DMS114 treated with DMSO at 0.1 percent for 48 hours (cell line): ENCODE data around the gene ISY1.
"Not testable (repeated sequence)": the region's sequence is repeated elsewhere in the genome, so short reads cannot be mapped to it uniquely, and the experiment has no call there.

Experiments used
- DNase-seq: peaks from one replicate; lab custom pipeline; 2025; ENCODE audit not compliant: unreplicated experiment; lab: John Stamatoyannopoulos, UW

The ISY1 gene

DNA sequence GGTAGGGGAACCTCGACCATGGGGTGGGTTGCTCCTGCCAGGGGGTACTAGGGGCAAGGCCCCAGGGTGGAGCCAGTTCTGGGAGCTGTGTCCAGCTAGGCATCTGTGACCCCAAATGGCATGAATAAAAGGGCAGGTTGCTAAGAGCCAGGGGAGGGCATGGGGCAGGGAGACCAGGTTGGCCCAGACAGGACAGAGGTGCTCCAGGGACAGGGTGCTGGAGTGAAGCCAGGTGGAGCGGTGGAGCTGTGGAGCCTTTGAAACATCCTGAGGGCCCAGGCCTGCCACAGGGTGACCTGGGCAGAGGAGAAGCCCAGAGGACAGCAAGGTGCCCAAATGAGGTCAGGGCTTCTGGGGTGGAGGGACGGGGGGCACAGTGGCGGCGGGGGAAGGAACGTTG is 72.6 kb downstream of the ISY1 start:
- DNase-seq, result not testable (repeated sequence)

DNA sequence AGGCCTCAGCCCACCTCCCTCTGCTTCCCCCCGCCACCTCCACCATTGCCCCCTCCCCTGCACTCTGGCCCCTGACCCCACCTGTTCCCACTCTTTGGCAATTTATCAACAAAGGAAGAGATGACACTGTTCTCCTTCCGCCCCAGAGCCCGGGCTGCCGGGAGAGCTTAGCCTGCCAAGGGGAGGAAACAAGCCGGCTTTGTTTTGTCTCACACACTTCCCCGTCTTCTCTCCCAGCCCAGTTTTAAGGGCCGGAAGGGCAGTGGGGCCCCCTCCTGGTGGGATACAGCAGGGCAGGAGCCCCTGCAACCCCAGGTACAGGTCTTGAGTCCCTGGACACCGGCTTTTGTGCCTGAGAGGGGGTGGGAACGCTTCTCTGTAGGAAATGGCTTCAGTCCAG is 73.0 kb downstream of the ISY1 start:
- not testable (repeated sequence) for DNase-seq

DNA sequence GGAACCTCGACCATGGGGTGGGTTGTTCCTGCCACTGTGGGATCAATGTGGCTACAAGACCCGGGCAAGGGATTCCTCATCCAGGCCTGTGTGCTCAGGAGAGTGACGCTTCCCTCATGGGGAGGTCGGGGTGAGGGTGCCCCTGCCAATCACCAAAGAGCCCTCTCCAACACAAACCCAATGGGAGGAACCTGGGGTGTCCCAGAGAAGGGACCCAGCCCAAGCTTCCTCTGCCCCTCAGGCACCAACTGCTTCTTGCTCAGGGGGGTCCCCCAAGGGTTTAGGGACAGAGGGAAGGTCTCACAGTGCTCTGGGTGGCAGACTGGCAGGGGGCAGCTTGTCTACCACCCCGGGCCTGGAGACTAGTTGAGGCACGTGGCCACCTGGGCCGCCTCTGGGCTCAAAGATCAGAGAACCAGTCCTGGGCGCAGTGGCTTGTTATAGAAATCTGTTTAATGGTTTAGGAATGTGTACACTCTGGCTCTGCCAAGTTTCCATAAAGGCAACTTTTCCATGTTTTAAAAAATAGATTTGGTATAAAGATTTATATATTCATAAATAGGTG is 73.6 kb downstream of the ISY1 start:
- DNase-seq, result no peak

DNA sequence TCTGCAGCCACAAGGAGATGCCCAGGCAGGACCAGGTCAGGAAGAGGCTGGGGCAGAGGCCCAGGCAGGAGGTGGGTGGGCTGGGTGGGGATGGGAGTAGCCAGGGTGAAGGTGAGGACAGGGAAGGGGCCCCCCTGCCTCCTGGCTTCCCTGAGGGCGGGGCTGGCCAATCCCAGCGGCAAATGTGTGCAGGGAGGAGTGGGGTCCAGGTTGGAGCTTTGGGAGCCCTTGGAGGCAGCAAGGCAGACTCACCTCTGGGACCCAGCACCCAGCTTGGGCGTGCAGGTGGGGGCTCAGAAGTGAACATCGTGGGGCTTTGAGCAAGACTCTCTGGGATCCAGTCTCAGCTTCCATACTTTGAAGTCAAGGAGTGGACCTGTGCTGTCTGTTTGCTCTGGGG is 75.0 kb downstream of the ISY1 start:
- DNase-seq, result no peak

DNA sequence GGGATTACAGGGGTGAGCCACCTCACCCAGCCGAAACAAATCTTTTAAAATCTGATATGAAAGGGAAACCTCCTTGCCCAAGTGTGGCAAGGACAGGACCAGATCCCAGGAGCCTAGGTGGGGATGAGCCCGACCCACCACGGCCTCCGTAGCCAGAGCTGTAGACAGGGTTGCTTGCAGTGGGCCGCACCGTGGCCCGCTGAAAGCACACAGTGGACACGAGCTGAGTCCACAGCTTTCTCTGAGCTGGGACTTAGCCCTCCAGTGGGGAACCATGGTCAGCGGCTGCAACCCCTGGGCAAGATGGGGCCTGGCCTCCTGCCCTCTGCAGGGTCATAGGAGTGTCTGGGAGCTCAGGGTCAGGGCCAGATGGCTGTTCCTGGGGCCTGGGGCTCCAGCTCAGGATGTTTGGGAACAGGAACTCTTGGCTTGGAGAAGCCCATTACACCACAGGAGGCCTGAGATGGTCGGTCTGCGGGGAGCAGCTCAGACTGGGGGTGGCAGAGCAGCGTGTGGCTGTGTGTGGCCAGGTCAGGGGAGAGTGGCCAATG is 75.6 kb downstream of the ISY1 start:
- DNase-seq, result no peak

DNA sequence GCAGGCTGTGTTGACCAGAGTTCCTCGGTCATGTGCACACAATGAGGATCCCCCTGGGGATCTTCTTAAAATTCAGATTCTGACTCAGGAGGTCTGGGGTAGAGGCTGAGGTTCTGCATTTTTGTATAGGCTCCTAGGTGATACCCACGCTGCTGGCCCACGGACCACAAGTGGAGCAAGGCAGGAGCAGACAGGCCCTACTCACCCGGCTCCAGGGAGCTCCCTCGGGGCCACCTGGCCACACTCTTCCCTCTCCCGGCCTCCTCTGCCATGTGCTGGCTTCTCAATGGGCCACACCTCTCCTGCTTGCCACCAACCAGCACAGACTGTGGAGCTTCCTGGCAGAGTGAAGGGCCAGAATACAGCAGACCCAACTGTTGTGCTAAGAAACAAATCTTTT is 76.4 kb downstream of the ISY1 start:
- no peak for DNase-seq

DNA sequence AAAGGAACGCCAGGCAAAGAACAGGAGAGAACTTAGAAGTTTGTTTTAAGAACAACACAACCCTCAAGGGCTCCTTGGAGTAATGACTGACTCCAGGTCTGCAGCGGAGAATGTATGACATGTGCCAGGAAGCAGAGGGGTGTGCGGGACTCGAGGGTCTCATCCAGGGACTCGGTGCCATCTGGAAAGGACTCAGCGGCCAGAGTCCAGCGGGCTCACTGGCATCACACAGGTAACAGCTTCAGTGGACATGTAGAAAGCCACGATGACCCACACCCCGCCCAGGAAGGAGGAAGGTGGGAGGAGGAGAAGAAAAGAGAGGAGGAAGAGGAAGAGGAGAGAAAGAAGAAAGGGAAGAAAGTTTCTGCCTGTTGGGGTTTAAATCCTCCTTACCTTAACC is 78.8 kb downstream of the ISY1 start:
- DNase-seq, result no peak

DNA sequence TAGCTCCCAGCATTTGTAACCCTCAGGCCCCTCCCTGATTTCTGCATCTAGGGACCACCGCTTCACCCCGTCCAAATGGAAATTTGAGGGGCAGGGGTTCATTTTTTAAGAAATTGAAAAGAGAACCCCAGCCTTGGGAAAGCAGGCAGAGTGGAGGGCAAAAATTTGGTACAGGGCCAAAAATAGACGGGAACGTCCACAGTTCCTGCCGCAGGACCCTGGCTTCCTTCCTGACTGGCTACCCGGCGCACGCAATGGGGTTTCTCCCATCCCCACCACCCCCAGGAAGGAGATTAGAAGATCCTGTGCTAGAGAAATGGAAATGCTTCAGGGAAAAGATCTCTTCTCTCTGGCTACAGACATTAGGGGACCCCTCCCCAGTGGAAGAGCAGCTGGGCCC is 79.4 kb downstream of the ISY1 start:
- no peak for DNase-seq

DNA sequence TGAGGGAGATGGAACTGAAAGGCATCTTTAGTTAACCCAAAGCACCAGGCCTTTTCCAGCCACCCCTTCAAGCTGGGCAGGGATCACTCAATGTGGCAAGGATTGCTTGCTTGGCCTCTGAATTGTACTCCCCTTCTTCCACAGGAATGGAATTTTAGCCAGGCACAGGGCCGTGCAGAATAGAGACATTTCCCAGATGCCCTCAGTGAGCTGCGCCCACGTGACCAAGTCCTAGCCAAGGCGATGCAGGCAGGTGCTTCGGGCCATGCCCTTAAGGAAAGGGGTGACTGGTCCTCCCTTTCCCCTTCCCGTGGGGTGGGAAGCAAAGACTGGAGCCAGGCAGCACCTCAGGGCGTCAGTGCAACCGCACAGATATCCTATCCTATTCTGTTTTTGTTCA is 82.4 kb downstream of the ISY1 start:
- DNase-seq, result no peak
